ENCODE measurements around the gene KRI1. TPM values are rescaled to one million over a fixed set of nuclear protein-coding genes. Genes with fewer than 3 reads are reported as not detected.
"Not testable (repeated sequence)": the region's sequence is repeated elsewhere in the genome, so short reads cannot be mapped to it uniquely, and the experiment has no call there.

Gene KRI1
- total and polyA plus RNA-seq, 7 donors = 14.8 to 21.6 (median 20.2) TPM

DNA sequence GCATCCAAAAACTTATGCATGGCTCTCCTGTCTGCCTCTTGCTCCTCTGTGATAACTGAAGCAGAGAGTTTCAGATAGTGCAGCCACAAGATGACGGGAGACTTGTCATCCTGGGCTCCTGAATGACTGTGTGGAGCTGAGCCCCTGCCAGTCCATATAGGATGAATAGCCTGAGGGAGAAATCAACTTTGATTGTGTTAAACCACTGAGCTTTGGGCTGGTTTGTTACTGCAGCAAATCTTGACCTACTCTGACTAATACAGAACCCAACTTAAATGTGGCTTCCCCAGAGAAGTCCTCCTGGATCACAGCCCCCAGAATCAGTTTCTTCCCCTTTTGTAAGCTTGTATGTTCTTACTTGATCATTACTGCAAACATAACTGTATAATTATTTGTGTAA, 33.4 kb downstream of the KRI1 start:
- TF ChIP-seq, protein P1, sequence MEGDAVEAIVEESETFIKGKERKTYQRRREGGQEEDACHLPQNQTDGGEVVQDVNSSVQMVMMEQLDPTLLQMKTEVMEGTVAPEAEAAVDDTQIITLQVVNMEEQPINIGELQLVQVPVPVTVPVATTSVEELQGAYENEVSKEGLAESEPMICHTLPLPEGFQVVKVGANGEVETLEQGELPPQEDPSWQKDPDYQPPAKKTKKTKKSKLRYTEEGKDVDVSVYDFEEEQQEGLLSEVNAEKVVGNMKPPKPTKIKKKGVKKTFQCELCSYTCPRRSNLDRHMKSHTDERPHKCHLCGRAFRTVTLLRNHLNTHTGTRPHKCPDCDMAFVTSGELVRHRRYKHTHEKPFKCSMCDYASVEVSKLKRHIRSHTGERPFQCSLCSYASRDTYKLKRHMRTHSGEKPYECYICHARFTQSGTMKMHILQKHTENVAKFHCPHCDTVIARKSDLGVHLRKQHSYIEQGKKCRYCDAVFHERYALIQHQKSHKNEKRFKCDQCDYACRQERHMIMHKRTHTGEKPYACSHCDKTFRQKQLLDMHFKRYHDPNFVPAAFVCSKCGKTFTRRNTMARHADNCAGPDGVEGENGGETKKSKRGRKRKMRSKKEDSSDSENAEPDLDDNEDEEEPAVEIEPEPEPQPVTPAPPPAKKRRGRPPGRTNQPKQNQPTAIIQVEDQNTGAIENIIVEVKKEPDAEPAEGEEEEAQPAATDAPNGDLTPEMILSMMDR (IDR thresholded peaks at IDR 0.05) = no peak
- no peak overlapping the region for H3K4me3 ChIP-seq
- 88 to 100% (median 95%) methylated on average over 1 of the region's 1 CpG for WGBS, 3 donors
- H3K27me3 ChIP-seq (ENCODE audit: insufficient read depth in 3 of 3, low read length in 2 of 3) = no peaks in the 10 kb centered on the region
- H3K36me3 ChIP-seq (ENCODE audit: insufficient read depth in 1 of 2, low read depth in 1 of 2) = no peaks in the 10 kb centered on the region
- intact Hi-C loops (cut with DNase I) = no loop called here
- no peak for DNase-seq
- peaks cover 3% of the 10 kb centered on the region for H3K4me1 ChIP-seq
- ATAC-seq = no peak
- no peaks in the 10 kb centered on the region for H3K9me3 ChIP-seq
- H3K27ac ChIP-seq = no peak overlapping the region

DNA sequence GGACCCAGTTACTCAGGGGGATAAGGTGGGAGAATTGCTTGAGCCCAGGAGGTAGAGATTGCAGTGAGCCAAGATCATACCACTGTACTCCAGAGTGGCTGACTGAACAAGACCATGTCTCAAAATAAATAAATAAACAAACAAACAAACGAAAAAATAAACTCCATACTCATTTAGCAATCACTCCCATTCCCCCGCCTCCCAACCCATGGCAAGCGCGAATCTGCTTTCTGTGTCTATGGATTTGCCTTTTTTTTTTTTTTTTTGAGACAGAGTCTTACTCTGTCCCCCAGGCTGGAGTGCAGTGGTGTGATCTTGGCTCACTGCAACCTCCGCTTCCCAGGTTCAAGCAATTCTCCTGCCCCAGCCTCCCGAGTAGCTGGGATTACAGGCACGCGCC, 38.9 kb downstream of the KRI1 start:
- H3K9me3 ChIP-seq; H3K27me3 ChIP-seq (ENCODE audit: insufficient read depth in 3 of 3, low read length in 2 of 3); H3K4me1 ChIP-seq; DNase-seq; H3K4me3 ChIP-seq; H3K27ac ChIP-seq; intact Hi-C loops (cut with DNase I); H3K36me3 ChIP-seq (ENCODE audit: insufficient read depth in 1 of 2, low read depth in 1 of 2); ATAC-seq: not testable (repeated sequence)
- WGBS, 3 donors = 78 to 87% (median 83%) methylated on average over 8 of the region's 8 CpGs

DNA sequence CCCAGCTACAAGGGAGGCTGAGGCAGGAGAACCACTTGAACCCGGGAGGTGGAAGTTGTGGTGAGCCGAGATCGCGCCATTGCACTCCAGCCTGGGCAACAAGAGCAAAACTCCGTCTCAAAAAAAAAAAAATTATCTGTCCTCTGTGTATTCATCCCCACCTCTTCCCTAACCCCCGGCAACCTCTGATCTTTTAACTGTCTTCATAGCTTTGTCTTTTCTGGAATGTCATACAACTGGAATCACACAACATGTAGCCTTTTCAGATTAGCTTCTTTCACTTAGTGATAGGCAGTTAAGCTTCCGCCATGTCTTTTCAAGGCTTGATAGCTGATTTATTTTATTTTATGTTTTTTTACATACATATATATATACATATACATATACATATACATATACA, 40.2 kb downstream of the KRI1 start:
- ATAC-seq = no peak
- Histone ChIP-seq H3K4me3 (no peak overlapping the region), H3K27ac (no peak overlapping the region), H3K4me1 (no peaks in the 10 kb centered on the region), H3K9me3 (no peaks in the 10 kb centered on the region), H3K27me3 (ENCODE audit: insufficient read depth in 3 of 3, low read length in 2 of 3) (no peaks in the 10 kb centered on the region), H3K36me3 (ENCODE audit: insufficient read depth in 1 of 2, low read depth in 1 of 2) (no peaks in the 10 kb centered on the region)
- 90 to 95% (median 90%) methylated on average over 7 of the region's 7 CpGs for WGBS, 3 donors
- TF ChIP-seq, protein P1 (IDR thresholded peaks at IDR 0.05) = no peak
- no peak for DNase-seq
- intact Hi-C loops (cut with DNase I) = no loop called here

DNA sequence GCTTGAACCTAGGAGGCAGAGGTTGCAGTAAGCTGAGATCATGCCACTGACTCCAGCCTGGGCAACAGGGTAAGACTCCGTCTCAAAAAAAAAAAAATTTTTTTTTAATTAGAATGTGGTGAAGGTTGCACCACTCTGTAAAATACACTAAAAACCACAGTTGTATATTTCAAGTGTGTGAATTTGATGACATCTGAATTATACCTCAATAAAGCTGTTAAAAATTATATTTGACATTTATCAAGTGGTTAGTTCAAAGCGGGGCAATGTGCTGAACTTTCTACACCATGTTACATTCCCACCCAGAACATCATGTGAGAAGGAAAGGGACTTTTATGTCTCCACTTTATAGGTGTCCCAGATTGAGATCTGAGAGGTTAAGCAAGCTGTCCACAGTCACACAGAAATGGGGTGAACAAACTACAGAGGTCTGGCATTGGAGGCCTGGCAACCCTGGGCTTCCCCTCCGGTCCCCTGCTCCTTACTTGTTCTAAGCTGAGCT, 42.6 kb downstream of the KRI1 start:
- no peaks in the 10 kb centered on the region for H3K36me3 ChIP-seq (ENCODE audit: insufficient read depth in 1 of 2, low read depth in 1 of 2)
- intact Hi-C loops (cut with DNase I) = no loop called here
- WGBS, 3 donors = 71 to 81% (median 79%) methylated on average over 3 of the region's 3 CpGs
- DNase-seq = no peak
- no peak overlapping the region for H3K27ac ChIP-seq
- TF ChIP-seq, protein P1 (IDR thresholded peaks at IDR 0.05) = no peak
- peaks cover 0 to 21% (median 7%) of the 10 kb centered on the region in 3 donors for H3K27me3 ChIP-seq (ENCODE audit: insufficient read depth in 3 of 3, low read length in 2 of 3)
- H3K9me3 ChIP-seq = no peaks in the 10 kb centered on the region
- no peak for ATAC-seq
- H3K4me3 ChIP-seq = no peak overlapping the region
- H3K4me1 ChIP-seq = no peaks in the 10 kb centered on the region

DNA sequence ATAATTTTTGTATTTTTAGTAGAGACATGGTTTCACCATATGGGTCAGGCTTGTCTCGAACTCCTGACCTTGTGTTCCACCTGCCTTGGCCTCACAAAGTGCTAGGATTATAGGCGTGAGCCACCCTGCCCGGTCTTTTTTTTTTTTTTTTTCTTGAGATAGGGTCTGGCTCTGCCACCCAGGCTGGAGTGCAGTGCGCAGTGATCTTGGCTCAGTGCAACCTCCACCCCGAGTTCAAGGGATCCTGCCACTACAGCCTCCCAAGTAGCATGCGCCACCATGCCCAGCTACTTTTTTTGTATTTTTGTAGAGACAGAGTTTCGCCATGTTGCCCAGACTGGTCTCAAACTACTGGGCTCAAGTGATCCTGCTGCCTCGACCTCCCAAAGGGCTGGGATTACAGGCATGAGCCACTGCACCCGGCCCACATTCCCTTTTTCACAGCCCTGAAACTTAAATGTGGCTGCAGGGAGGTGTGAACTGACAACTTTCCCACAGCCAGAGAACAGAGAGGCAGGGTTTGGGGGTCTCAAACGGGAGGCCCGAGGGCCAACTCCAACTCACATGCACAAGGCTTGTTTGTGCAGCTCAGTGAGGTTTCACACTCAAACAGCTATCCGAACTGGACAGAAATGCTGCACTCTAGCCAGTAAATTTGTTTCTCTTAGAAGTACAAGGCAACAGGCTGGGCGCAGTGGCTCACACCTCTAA, 44.2 kb downstream of the KRI1 start:
- no peak overlapping the region for H3K4me3 ChIP-seq
- no peak for DNase-seq
- H3K4me1 ChIP-seq = no peaks in the 10 kb centered on the region
- TF ChIP-seq, protein P1 (IDR thresholded peaks at IDR 0.05) = no peak
- 77 to 78% (median 78%) methylated on average over 12 to 13 of the region's 13 CpGs for WGBS, 3 donors
- ATAC-seq = no peak
- H3K36me3 ChIP-seq (ENCODE audit: insufficient read depth in 1 of 2, low read depth in 1 of 2) = no peaks in the 10 kb centered on the region
- H3K27ac ChIP-seq = no peak overlapping the region
- no peaks in the 10 kb centered on the region for H3K9me3 ChIP-seq
- intact Hi-C loops (cut with DNase I) = no loop called here
- peaks cover 0 to 34% (median 15%) of the 10 kb centered on the region in 3 donors for H3K27me3 ChIP-seq (ENCODE audit: insufficient read depth in 3 of 3, low read length in 2 of 3)
